Thymus (tissue), 11 donors: ENCODE results near the gene SFN. TPM values are rescaled to one million over a fixed set of nuclear protein-coding genes. Genes with fewer than 3 reads are reported as not detected.
A peak's percentile ranks its signal among the peaks of the same experiment; 100 is the strongest.

Experiments used
- DNase-seq, 9 donors: peaks; one replicate each; pipeline ENCODE4 v3.0.0-alpha.2; 2013; ENCODE audit warnings: low spot score in 9 of 9, low read depth in 6 of 9, missing footprints in 1 of 9
- H3K27ac ChIP-seq, 2 donors: one replicate each; pipeline ENCODE4 v1.5.1; 2013; ENCODE audit warnings: control low read depth in 1 of 2, low read depth in 1 of 2, low read length in 1 of 2, mild to moderate bottlenecking in 1 of 2, moderate library complexity in 1 of 2
- H3K27me3 ChIP-seq, 2 donors: one replicate each; pipeline ENCODE4 v1.5.1; 2013; ENCODE audit warnings: low read length in 1 of 2; ENCODE audit not compliant: control insufficient read depth in 2 of 2, insufficient read depth in 1 of 2
- H3K36me3 ChIP-seq, 2 donors: one replicate each; pipeline ENCODE4 v1.5.1; 2013; ENCODE audit warnings: low read length in 1 of 2, mild to moderate bottlenecking in 1 of 2, moderate library complexity in 1 of 2; ENCODE audit not compliant: control insufficient read depth in 2 of 2, insufficient read depth in 2 of 2
- H3K4me1 ChIP-seq, 2 donors: one replicate each; pipeline ENCODE4 v1.5.1; 2013; ENCODE audit warnings: low read length in 2 of 2; ENCODE audit not compliant: control insufficient read depth in 2 of 2, insufficient read depth in 2 of 2
- H3K4me3 ChIP-seq, 2 donors: one replicate each; pipeline ENCODE4 v1.5.1; 2013; ENCODE audit warnings: low read length in 2 of 2, control low read depth in 1 of 2, mild to moderate bottlenecking in 1 of 2
- H3K9me3 ChIP-seq, 2 donors: one replicate each; pipeline ENCODE4 v1.5.1; 2013; ENCODE audit warnings: low read length in 1 of 2, mild to moderate bottlenecking in 1 of 2; ENCODE audit not compliant: control insufficient read depth in 2 of 2, insufficient read depth in 1 of 2
- WGBS: extraction: QIAGEN DNeasy Blood & Tissue Kit; methylation state at CpG from one replicate; pipeline ENCODE4 v1.1.7; 2013; 5-methylcytosine and 5-hydroxymethylcytosine counted together
- polyA plus RNA-seq: library from polyadenylated mRNA; stranded (reverse); fragments of 200-250 nt; gene quantifications from one replicate; pipeline ENCODE4 v1.2.3, GENCODE V29; 2013
- total RNA-seq: library from RNA; stranded (reverse); fragments of 120-200 nt; gene quantifications from one replicate; pipeline ENCODE4 v1.2.4, GENCODE V29; 2013
- donor health status: healthy.

Gene SFN
- total and polyA plus RNA-seq, 2 donors = 16.7 to 191 TPM

- H3K4me1 ChIP-seq = peaks cover 12 to 27% of the 10 kb centered on the region in 2 donors
Measured at GRCh38 chr1:26827106-26827604, 35.8 kb upstream of the SFN start.

DNA sequence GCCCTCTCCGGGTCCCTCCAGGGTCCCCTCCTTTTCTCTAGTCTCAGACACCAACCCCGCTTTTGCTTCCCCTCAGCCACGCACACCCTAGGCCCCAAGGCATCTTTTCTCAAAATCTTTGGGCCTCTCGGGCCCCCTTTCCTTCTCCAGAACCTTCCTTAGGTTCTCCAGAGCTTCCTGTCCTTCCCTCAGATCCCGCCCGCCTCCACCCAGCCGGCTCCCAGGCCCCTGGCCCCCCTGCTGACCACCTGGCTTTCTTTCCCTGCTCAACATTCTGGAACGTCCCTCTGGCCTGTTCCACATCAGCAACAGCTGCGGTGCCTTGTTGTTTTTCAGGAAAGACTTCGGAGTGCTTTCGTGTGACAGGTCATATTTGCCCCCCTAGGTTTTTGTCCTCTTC, 35.3 kb upstream of the SFN start:
- no peaks in the 10 kb centered on the region for H3K9me3 ChIP-seq
- no peaks in the 10 kb centered on the region for H3K27me3 ChIP-seq
- H3K27ac ChIP-seq = peak overlapping the region in 1 of 2 donors; percentile 32
- peak overlapping the region; percentile 62 to 84 for H3K4me3 ChIP-seq
- 77% methylated on average over 11 of the region's 11 CpGs for WGBS
- peaks cover 12 to 27% of the 10 kb centered on the region in 2 donors for H3K4me1 ChIP-seq
- peaks cover 0 to 9% of the 10 kb centered on the region in 2 donors for H3K36me3 ChIP-seq
- DNase-seq = no peak

More at GRCh38 chr1:26827106-26827604, 35.8 kb upstream of the SFN start:
- 6% methylated on average over 17 of the region's 17 CpGs for WGBS
- Histone ChIP-seq H3K9me3 (no peaks in the 10 kb centered on the region), H3K27me3 (no peaks in the 10 kb centered on the region), H3K4me3 (peak overlapping the region; percentile 62 to 84), H3K36me3 (peaks cover 0 to 5% of the 10 kb centered on the region in 2 donors), H3K27ac (peak overlapping the region; percentile 32 to 76)
- no peak for DNase-seq

- no peak overlapping the region for H3K4me3 ChIP-seq
- no peaks in the 10 kb centered on the region for H3K9me3 ChIP-seq
- H3K27ac ChIP-seq = no peak overlapping the region
- no peaks in the 10 kb centered on the region for H3K27me3 ChIP-seq
- H3K4me1 ChIP-seq = peaks cover 15 to 32% of the 10 kb centered on the region in 2 donors
- peak in 1 of 9 donors; percentile 23 for DNase-seq
- WGBS = 77% methylated on average over 4 of the region's 4 CpGs
- H3K36me3 ChIP-seq = peaks cover 0 to 16% of the 10 kb centered on the region in 2 donors
Measured at GRCh38 chr1:26828411-26828991, 34.4 kb upstream of the SFN start.

DNA sequence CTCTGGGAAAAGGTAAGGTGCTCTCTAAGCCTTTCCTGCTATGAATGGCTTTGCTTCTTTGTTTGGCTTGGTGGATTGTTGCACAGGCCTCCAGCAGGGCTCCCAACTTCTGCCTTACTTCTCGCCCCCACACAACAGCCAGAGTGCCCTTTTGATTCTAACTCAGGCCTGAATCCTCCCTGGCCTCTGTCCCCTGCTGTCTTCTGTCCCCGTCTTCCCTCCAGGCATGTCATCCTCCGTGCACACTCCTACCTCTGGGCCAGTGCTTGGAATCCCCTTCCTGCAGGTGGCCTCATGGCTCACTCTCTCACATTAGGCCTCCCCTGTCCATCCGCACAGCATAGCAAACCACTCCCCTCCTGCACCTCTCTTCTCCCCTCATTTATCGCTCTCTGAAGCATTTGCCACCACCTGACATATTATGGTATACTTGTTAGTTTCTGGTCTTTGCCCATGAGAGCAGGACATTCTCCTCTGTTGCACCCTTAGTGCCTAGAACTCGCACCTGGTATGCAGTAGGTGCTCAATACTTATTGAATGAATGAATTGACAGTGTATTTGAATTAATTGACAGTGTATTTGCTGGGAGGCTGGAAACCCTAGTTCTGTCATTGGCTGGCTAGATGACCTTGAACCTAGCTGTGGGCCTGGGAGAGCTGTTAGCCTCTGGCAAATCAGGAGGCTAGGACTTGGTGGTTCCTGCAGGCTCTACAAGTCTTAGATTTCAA, 33.6 kb upstream of the SFN start:
- H3K36me3 ChIP-seq = peaks cover 5 to 22% of the 10 kb centered on the region in 2 donors
- H3K9me3 ChIP-seq = no peaks in the 10 kb centered on the region
- H3K4me3 ChIP-seq = no peak overlapping the region

DNA sequence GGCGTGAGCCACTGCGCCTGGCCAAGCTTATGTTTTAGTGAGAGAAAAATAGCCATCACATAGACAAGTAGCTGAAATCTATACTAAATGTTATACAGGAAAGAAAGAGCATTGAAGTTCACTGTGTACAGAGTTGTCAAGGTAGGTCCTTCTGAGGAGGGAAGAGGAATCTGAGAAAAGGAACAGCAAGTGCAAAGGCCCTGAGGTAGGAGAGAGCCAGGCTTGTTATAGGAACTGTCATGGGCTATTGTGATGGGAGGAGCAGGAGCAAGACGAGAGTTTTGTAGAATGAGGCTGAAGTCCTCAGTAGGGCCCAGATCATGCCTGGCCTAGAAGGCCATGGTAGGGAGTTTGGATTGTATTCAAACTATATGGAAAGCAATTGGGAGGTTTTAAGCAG, 31.9 kb upstream of the SFN start:
- peaks cover 14 to 35% of the 10 kb centered on the region in 2 donors for H3K36me3 ChIP-seq
- no peaks in the 10 kb centered on the region for H3K9me3 ChIP-seq
- 98% methylated on average over 3 of the region's 3 CpGs for WGBS
- H3K27ac ChIP-seq = no peak overlapping the region
- H3K4me1 ChIP-seq = peaks cover 14 to 36% of the 10 kb centered on the region in 2 donors
- DNase-seq = no peak
- H3K4me3 ChIP-seq = no peak overlapping the region
- no peaks in the 10 kb centered on the region for H3K27me3 ChIP-seq

More for the DNA sequence above, 33.6 kb upstream of the SFN start:
- H3K27me3 ChIP-seq = no peaks in the 10 kb centered on the region
- DNase-seq = no peak
- 96% methylated on average over 6 of the region's 6 CpGs for WGBS
- peaks cover 21 to 40% of the 10 kb centered on the region in 2 donors for H3K4me1 ChIP-seq
- no peak overlapping the region for H3K27ac ChIP-seq

GRCh38 chr1:26831546-26832248, 31.3 kb upstream of the SFN start:
- no peak for DNase-seq
- WGBS = 86% methylated on average over 3 of the region's 3 CpGs
- Histone ChIP-seq H3K36me3 (peaks cover 16 to 37% of the 10 kb centered on the region in 2 donors), H3K4me1 (peaks cover 13 to 33% of the 10 kb centered on the region in 2 donors), H3K4me3 (no peak overlapping the region), H3K9me3 (no peaks in the 10 kb centered on the region), H3K27ac (no peak overlapping the region), H3K27me3 (no peaks in the 10 kb centered on the region)

DNA sequence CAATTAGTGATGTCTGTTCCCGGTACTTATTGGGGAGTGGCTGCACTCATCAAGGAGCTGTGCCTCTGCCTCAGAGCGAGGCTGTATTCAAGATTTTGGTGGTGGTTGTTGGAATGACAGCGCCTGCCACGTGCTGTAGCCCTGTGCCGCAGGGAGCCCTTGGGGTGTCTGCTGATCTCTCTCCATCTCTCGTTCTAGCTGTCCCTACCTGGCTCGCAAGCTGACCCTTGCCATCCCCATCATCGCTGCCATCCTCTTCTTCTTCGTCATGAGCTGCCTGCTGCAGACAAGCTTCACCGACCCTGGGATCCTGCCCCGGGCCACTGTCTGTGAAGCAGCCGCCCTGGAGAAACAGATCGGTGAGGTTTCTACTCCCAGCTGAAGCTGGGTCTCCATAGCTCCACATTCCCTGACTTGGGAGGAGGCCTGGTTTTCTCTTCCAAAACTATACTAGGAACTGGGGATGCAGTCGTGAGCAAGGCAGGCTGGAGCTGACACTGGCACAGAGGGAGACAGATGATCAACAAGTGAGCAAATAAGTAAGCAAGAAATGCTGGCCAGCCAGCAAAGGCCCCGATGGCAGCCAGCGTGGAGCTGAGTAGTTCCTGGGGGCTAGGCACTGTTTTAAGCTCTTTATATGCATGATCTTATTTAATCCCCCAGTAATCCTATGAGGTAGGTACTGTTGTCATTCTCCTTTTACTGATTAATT, 30.5 kb upstream of the SFN start:
- 97% methylated on average over 16 of the region's 16 CpGs for WGBS
- Histone ChIP-seq H3K4me1 (peaks cover 13 to 31% of the 10 kb centered on the region in 2 donors), H3K9me3 (no peaks in the 10 kb centered on the region), H3K27me3 (no peaks in the 10 kb centered on the region), H3K4me3 (no peak overlapping the region), H3K27ac (peak overlapping the region in 1 of 2 donors; percentile 37), H3K36me3 (peaks cover 16 to 37% of the 10 kb centered on the region in 2 donors)
- DNase-seq = no peak

GRCh38 chr1:26833432-26834405, 29.2 kb upstream of the SFN start:
- H3K4me1 ChIP-seq = peaks cover 9 to 20% of the 10 kb centered on the region in 2 donors
- peak overlapping the region; percentile 77 to 90 for H3K27ac ChIP-seq
- H3K9me3 ChIP-seq = no peaks in the 10 kb centered on the region
- peaks cover 16 to 45% of the 10 kb centered on the region in 2 donors for H3K36me3 ChIP-seq
- peak in 8 of 9 donors; percentile 37 to 84 (median 54) for DNase-seq
- H3K27me3 ChIP-seq = no peaks in the 10 kb centered on the region
- no peak overlapping the region for H3K4me3 ChIP-seq
- WGBS = 33% methylated on average over 23 of the region's 23 CpGs
